Measurements from ENCODE around the gene RGL1.

- no peak for TF ChIP-seq EZH2 (optimal IDR thresholded peaks at IDR 0.05; ENCODE audit: low read depth, low read length)
- TF ChIP-seq CTCF (IDR thresholded peaks at IDR 0.05; ENCODE audit: low read length), result no peak
- no peak for TF ChIP-seq EZH2phosphoT487 (IDR thresholded peaks at IDR 0.05; ENCODE audit: low read length)
Observed at GRCh38 chr1:183836598-183836997, 31.7 kb downstream of the RGL1 start.

Data from MM.1S (cell line).